Testis (tissue), 3 donors: ENCODE data around the gene UBALD1. TPM values are rescaled to one million over a fixed set of nuclear protein-coding genes. Genes with fewer than 3 reads are reported as not detected.
A peak's percentile ranks its signal among the peaks of the same experiment; 100 is the strongest.

Experiments
- DNase-seq: peaks from one replicate; pipeline ENCODE4 v3.0.0-alpha.2; 2019
- H3K27ac ChIP-seq, 2 donors: fragments of 200-600 bp; sonication (generic); one replicate each; pipeline ENCODE4 v1.5.1; 2019
- H3K27me3 ChIP-seq: fragments of 200-600 bp; sonication (generic); one replicate; pipeline ENCODE4 v1.5.1; 2019
- H3K36me3 ChIP-seq: fragments of 200-600 bp; sonication (generic); one replicate; pipeline ENCODE4 v1.5.1; 2017; ENCODE audit warnings: low read depth; ENCODE audit errors: missing control alignments
- H3K4me1 ChIP-seq: fragments of 200-600 bp; sonication (generic); one replicate; pipeline ENCODE4 v1.5.1; 2019
- H3K4me3 ChIP-seq, 2 donors: fragments of 200-600 bp; sonication (generic); one replicate each; pipeline ENCODE4 v1.5.1; 2017 to 2019
- H3K9me3 ChIP-seq: fragments of 200-600 bp; sonication (generic); one replicate; pipeline ENCODE4 v1.5.1; 2017
- POLR2A ChIP-seq: fragments of 450-650 bp; IDR thresholded peaks from one replicate; pipeline ENCODE4 v1.6.1; 2017; ENCODE audit warnings: antibody characterized with exemption, mild to moderate bottlenecking, moderate library complexity
- WGBS, 2 donors: methylation state at CpG; one replicate each; pipeline ENCODE4 v1.1.5; 2018; 5-methylcytosine and 5-hydroxymethylcytosine counted together
- intact Hi-C: fragments of 100-400 bp; cut with DNase I; formaldehyde crosslinking; loops from one replicate; pipeline ENCODE4 v1.15.1; 2023; ENCODE audit warnings: low total_unique reads
- polyA plus RNA-seq: library from polyadenylated mRNA; stranded (reverse); fragments of 350-450 nt; fragmentation: Illumina TruSeq; extraction: RNeasy Lipid Tissue Mini Kit (QIAGEN cat#74804); gene quantifications from one replicate; pipeline ENCODE4 v1.2.3, GENCODE V29; 2014; ENCODE audit warnings: low read depth, low replicate concordance; ENCODE audit not compliant: insufficient read depth
- total RNA-seq, 2 donors: library from RNA; depleted of rRNA; stranded (reverse); fragments of >200 nt; gene quantifications; one replicate each; pipeline ENCODE4 v1.2.3, GENCODE V29; 2016
- TF ChIP-seq, protein P1 (sequence below), 3 experiments: fragments of 450-650 bp in 2 of 3; fragments of 200-600 bp in 1 of 3; sonication (generic) in 1 of 3; IDR thresholded peaks; one replicate each; pipeline ENCODE4 v1.5.1; 2016 to 2019; ENCODE audit warnings: antibody characterized with exemption in 3 of 3, mild to moderate bottlenecking in 2 of 3, moderate library complexity in 1 of 3

Gene UBALD1
- total and polyA plus RNA-seq, 3 donors from 2014 or later, result 15.9 to 33.3 (median 25.0) TPM

DNA sequence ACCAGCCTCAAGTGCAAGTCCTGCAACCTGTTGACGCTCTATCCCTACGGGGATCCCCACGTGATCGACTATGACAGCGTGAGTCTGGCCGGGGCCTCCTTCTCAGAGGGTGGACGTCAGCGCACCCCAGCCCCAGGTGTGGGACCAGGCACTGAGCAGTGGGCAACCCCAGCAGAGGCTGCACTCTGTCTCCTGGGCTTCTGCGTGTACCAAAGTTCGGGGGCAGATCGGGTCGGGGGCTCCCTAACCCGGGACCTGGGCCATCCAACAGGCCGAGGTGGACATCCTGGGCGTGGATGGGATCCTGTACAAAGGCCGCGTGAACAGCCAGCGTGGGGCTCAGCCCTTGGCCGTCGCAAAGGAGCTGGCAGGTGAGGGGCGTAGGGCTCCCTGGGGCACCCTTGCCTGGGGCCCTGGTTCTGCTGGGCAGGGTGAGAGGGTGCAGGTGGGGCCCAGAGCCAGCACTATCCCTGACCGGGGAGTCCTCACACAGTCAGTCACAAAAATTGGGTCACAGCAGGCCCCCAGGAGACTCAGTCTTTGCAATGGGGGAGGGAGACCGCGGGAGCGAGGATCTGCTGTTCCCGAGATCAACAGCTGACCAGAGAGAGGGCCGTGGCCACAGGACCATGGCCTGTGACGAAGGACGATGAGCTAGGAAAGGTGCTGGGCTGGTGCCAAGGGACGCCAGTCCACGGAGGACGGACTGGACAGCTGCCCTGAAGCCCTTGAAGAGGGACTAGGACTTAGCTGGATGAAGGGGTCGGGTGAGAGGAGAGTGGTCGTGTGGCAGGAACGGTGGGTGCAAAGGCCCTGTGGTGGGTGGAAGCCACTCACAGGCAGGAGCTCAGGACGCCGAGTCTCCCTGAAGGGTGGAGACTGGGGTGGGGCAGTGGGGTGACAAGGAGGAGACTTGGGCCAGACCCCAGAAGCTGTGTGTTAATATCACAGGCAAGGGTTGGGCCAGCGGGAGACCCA lies 20.0 kb downstream of the UBALD1 start:
- TF ChIP-seq, protein P1, sequence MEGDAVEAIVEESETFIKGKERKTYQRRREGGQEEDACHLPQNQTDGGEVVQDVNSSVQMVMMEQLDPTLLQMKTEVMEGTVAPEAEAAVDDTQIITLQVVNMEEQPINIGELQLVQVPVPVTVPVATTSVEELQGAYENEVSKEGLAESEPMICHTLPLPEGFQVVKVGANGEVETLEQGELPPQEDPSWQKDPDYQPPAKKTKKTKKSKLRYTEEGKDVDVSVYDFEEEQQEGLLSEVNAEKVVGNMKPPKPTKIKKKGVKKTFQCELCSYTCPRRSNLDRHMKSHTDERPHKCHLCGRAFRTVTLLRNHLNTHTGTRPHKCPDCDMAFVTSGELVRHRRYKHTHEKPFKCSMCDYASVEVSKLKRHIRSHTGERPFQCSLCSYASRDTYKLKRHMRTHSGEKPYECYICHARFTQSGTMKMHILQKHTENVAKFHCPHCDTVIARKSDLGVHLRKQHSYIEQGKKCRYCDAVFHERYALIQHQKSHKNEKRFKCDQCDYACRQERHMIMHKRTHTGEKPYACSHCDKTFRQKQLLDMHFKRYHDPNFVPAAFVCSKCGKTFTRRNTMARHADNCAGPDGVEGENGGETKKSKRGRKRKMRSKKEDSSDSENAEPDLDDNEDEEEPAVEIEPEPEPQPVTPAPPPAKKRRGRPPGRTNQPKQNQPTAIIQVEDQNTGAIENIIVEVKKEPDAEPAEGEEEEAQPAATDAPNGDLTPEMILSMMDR (IDR thresholded peaks at IDR 0.05), result no peak
- TF ChIP-seq POLR2A, result no peak
- Histone ChIP-seq H3K36me3 (no peaks in the 10 kb centered on the region), H3K27me3 (no peaks in the 10 kb centered on the region), H3K27ac (no peak overlapping the region), H3K9me3 (no peaks in the 10 kb centered on the region), H3K4me1 (peaks cover 6% of the 10 kb centered on the region), H3K4me3 (no peak overlapping the region)
- no peak for DNase-seq
- intact Hi-C loops, result no loop called here
- WGBS, 2 donors, result 88 to 92% methylated on average over 16 to 38 of the region's 38 CpGs

DNA sequence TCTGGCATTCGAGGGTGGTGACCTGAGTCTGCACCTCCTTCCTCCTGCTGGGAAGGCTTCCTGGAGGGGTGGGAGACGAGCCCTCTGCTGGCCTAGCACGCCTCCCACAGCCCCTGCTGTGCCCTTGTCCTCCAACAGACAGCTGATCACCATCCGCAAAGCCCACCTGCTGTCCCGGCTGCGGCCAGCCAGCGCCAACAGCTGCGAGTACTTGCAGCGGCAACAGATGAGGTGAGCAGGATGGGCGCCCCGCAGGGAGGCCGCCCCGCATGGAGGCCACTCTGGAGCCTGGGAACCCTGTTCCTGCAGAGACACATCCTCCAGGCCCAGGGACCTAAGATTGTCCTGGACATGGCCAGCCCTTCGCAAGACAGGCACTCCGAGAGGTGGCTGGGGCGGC lies 21.6 kb downstream of the UBALD1 start:
- no peak for TF ChIP-seq POLR2A
- TF ChIP-seq, protein P1 (IDR thresholded peaks at IDR 0.05), result no peak

DNA sequence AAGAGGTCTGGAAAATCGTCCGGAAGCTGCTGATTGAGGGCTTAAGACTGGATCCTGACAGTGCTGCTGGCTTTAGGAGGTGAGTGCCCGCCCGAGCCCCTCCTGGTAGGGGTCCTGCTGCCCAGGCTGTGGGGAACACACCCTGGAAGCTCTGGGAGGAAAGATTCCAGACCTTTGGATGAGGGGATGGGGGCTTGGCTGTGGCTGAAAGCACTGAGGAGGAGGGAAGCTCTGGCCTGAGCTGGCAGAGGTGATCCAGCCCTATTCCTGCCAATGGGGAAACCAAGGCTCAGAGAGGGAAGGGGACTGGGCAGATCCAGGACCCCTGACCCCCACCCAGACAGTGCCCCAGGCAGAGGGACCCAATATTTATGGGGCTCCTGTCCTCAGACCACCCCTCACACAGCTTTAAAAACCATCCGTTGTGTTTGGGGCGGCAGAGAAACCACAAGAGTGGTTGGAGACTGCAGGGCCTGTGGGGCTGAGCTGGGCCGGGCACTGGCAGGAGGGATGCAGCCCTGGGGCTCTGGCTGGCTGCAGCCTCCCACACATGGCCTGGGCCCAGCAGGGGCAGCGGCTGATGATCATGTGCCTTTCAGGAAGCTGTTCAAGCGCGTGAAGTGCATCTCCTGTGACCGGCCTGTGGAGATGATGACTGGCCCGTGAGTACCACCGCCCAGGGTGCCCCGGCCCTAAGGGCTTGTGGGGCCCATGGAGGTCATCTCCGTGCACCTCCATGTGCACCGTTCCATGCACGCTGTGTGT lies 22.8 kb downstream of the UBALD1 start:
- WGBS, 2 donors, result 74 to 83% methylated on average over 10 to 17 of the region's 17 CpGs
- no peak overlapping the region for H3K27ac ChIP-seq
- DNase-seq, result peak; percentile 62
- H3K27me3 ChIP-seq, result no peaks in the 10 kb centered on the region
- H3K4me3 ChIP-seq, result no peak overlapping the region
- intact Hi-C loops, result no loop called here
- peaks cover 6% of the 10 kb centered on the region for H3K4me1 ChIP-seq
- no peak for TF ChIP-seq POLR2A
- TF ChIP-seq, protein P1 (IDR thresholded peaks at IDR 0.05), result no peak
- no peaks in the 10 kb centered on the region for H3K36me3 ChIP-seq
- no peaks in the 10 kb centered on the region for H3K9me3 ChIP-seq

More for the DNA sequence above, 21.6 kb downstream of the UBALD1 start:
- no peaks in the 10 kb centered on the region for H3K36me3 ChIP-seq
- intact Hi-C loops, result no loop called here
- H3K9me3 ChIP-seq, result no peaks in the 10 kb centered on the region
- no peak for DNase-seq
- H3K27me3 ChIP-seq, result no peaks in the 10 kb centered on the region
- peaks cover 6% of the 10 kb centered on the region for H3K4me1 ChIP-seq
- WGBS, 2 donors, result 69 to 78% methylated on average over 5 to 16 of the region's 16 CpGs
- no peak overlapping the region for H3K27ac ChIP-seq
- H3K4me3 ChIP-seq, result no peak overlapping the region

DNA sequence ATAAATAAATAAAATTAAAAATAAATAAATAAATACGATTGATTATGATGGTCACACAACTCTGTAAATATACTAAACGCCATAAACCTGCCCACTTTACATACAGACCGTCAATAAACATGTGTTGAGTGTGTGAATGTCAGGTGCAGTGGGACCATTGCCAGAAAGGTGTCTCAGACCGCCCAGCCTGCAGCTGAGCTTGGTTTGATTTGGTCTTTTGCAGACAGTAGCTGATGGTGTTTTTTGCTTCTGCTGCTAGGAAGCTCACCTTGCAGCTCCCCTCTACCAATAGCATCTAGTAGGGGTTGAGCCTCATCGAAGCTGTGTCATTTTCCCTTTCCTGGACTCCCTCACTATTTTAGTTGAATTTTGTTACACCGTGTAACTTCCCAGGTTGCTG lies 23.5 kb downstream of the UBALD1 start:
- no peak overlapping the region for H3K4me3 ChIP-seq
- H3K27me3 ChIP-seq, result no peaks in the 10 kb centered on the region
- intact Hi-C loops, result no loop called here
- H3K27ac ChIP-seq, result no peak overlapping the region
- H3K36me3 ChIP-seq, result no peaks in the 10 kb centered on the region
- WGBS, 2 donors, result 65 to 72% methylated on average over 6 of the region's 6 CpGs
- H3K9me3 ChIP-seq, result no peaks in the 10 kb centered on the region
- TF ChIP-seq POLR2A, result no peak
- TF ChIP-seq, protein P1 (IDR thresholded peaks at IDR 0.05), result no peak
- DNase-seq, result no peak
- peaks cover 6% of the 10 kb centered on the region for H3K4me1 ChIP-seq
